HUES48 (cell line): ENCODE data around the gene HTR1D.

Source experiments
- H3K27ac ChIP-seq: one replicate; pipeline ENCODE4 v1.7.0; 2013; ENCODE audit warnings: low read depth, low read length, inconsistent platforms
- H3K27me3 ChIP-seq: 2 replicates; pipeline ENCODE4 v1.6.1; 2013; ENCODE audit warnings: mild to moderate bottlenecking, low read length; ENCODE audit not compliant: control insufficient read depth, insufficient read depth
- H3K36me3 ChIP-seq: 2 replicates; pipeline ENCODE4 v1.6.1; 2013; ENCODE audit warnings: low read length; ENCODE audit not compliant: control insufficient read depth, insufficient read depth
- H3K4me1 ChIP-seq: 2 replicates; pipeline ENCODE4 v1.6.1; 2013; ENCODE audit warnings: mild to moderate bottlenecking, low read length; ENCODE audit not compliant: control insufficient read depth, insufficient read depth
- H3K4me3 ChIP-seq: 2 replicates; pipeline ENCODE4 v1.5.1; 2013; ENCODE audit warnings: mild to moderate bottlenecking, low read depth, low read length
- H3K9ac ChIP-seq: 2 replicates; pipeline ENCODE4 v1.6.1; 2013; ENCODE audit warnings: mild to moderate bottlenecking, low read depth, low read length, moderate library complexity
- H3K9me3 ChIP-seq: 2 replicates; pipeline ENCODE4 v1.6.1; 2013; ENCODE audit warnings: low read length; ENCODE audit not compliant: control insufficient read depth, insufficient read depth

The HTR1D gene

GRCh38 chr1:23168079-23168444 lies 49.2 kb downstream of the HTR1D start:
- Histone ChIP-seq H3K36me3 (no peaks in the 10 kb centered on the region), H3K9ac (peak overlapping the region; percentile 90), H3K4me3 (peak overlapping the region; percentile 71), H3K27me3 (no peaks in the 10 kb centered on the region), H3K9me3 (no peaks in the 10 kb centered on the region), H3K27ac (peak overlapping the region; percentile 88), H3K4me1 (peaks cover 14% of the 10 kb centered on the region)

GRCh38 chr1:23167353-23168078 lies 49.8 kb downstream of the HTR1D start:
- Histone ChIP-seq H3K36me3 (no peaks in the 10 kb centered on the region), H3K9ac (peak overlapping the region; percentile 34), H3K9me3 (no peaks in the 10 kb centered on the region), H3K4me3 (peak overlapping the region; percentile 71), H3K27me3 (no peaks in the 10 kb centered on the region), H3K4me1 (peaks cover 14% of the 10 kb centered on the region), H3K27ac (peak overlapping the region; percentile 88)

- peaks cover 14% of the 10 kb centered on the region for H3K4me1 ChIP-seq
- no peaks in the 10 kb centered on the region for H3K36me3 ChIP-seq
- H3K27me3 ChIP-seq: no peaks in the 10 kb centered on the region
- H3K4me3 ChIP-seq: peak overlapping the region; percentile 71
- peak overlapping the region; percentile 88 for H3K27ac ChIP-seq
- H3K9me3 ChIP-seq: no peaks in the 10 kb centered on the region
- H3K9ac ChIP-seq: peak overlapping the region; percentile 34; the same call in 1 of the 2 replicates
Observed at GRCh38 chr1:23166854-23167253, 50.4 kb downstream of the HTR1D start.

DNA sequence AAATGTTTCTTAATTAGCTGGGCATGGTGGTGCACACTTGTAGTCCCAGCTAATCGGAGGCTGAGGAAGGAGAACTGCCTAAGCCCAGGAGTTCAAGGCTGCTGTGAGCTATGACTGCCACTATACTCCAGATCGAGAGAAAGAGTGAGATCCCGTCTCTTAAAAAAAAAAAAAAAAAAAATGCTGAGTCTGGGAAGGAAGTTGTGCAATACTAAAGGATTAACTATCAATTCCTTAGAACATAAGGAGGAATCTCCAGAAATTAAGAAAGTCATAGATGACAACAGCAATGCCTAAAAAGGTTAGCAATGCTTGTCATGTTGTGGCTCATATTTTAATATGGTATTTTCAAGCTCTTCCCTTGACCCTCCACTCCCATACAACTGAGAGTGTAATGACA lies 53.9 kb downstream of the HTR1D start:
- Histone ChIP-seq H3K9me3 (no peaks in the 10 kb centered on the region), H3K4me3 (no peak overlapping the region), H3K36me3 (no peaks in the 10 kb centered on the region), H3K27ac (no peak overlapping the region), H3K9ac (no peak overlapping the region), H3K4me1 (peaks cover 25% of the 10 kb centered on the region), H3K27me3 (no peaks in the 10 kb centered on the region)

DNA sequence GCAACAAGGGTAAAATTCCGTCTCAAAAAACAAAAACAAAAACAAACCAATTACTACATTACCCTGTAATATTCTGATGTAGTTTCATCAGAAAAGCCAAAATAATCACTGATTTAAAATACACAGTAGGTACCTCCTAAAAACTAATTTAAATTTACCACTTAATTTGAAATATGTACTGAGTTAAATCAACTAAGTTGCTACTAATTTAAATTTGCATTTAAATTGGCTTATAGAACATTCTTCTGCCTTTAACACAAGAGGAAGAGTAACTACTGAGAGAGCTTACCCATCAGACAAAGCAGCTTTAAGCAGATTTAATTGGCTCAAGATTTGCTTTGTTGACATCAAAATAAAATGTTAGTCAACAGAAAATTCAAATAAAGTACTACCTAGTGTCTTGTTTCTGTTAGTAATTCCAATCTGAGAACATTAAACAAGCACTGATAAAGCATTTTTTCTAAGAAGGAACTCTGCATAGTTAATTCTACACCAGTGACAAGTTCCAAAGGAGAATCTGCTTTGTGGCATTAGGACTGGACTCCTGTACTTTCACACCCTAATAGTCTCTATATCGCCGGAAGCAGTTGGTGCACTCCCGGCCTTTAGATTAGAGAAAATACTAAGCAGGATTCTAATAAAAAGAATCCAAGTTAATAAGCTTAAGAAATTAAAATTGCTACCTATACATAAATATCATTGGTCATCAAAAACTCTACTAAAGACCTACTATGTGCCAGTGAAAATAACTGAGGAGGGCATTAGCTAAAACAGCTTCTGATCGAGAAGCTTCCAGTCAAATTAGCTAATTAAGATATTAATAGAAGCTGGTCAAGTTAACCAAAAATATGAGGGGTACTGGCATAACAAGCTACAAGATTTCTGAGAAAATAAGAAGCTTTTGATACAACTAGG lies 57.1 kb downstream of the HTR1D start:
- H3K27ac ChIP-seq: peak overlapping the region; percentile 42
- H3K4me1 ChIP-seq: peaks cover 19% of the 10 kb centered on the region
- H3K27me3 ChIP-seq: no peaks in the 10 kb centered on the region
- H3K9ac ChIP-seq: no peak overlapping the region
- no peak overlapping the region for H3K4me3 ChIP-seq
- no peaks in the 10 kb centered on the region for H3K36me3 ChIP-seq
- no peaks in the 10 kb centered on the region for H3K9me3 ChIP-seq

- no peaks in the 10 kb centered on the region for H3K36me3 ChIP-seq
- no peaks in the 10 kb centered on the region for H3K9me3 ChIP-seq
- peaks cover 29% of the 10 kb centered on the region for H3K4me1 ChIP-seq
- no peaks in the 10 kb centered on the region for H3K27me3 ChIP-seq
- H3K4me3 ChIP-seq: no peak overlapping the region
- H3K9ac ChIP-seq: no peak overlapping the region
- no peak overlapping the region for H3K27ac ChIP-seq
Observed at GRCh38 chr1:23156940-23157339, 60.4 kb downstream of the HTR1D start.

DNA sequence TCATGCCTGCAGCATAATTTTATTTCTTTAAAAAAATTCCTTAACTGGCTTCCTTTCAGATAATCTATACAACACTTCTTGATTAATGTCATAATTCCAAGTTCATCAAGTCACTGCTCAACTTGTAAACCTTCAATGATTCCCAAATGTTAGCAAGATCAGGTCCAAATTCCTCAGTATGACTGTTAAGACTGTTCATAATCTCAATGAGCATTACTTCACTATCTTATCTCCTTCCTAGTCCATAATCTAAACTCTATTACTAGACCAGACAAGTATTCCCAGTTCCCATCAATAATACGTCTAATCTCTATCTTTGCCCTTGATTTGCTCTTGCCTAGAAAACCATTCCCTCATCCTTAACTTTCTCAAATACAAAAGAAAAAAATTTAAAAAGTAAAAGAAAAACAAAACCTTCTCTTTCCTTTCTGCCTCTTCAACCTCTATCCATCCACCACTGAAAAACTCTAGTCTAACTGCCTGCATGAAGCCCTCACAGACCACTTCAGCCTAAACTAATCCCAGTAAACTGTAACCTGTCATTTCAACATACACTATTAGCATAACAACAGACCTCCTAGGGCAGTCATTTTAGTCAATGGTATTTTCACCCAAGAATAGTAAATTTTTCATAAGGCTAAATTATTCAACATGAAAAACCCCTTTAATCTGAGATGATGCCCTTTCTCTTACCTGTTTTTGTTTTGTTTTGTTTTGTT lies 64.2 kb downstream of the HTR1D start:
- Histone ChIP-seq H3K9me3 (no peaks in the 10 kb centered on the region), H3K36me3 (no peaks in the 10 kb centered on the region), H3K4me1 (peaks cover 11% of the 10 kb centered on the region)

GRCh38 chr1:23150742-23151141 lies 66.6 kb downstream of the HTR1D start:
- peaks cover 2% of the 10 kb centered on the region; the same call in 1 of the 2 replicates for H3K36me3 ChIP-seq
- H3K4me1 ChIP-seq: peaks cover 11% of the 10 kb centered on the region
- no peak overlapping the region for H3K27ac ChIP-seq
- no peaks in the 10 kb centered on the region for H3K9me3 ChIP-seq
- no peak overlapping the region for H3K9ac ChIP-seq
- H3K27me3 ChIP-seq: no peaks in the 10 kb centered on the region
- no peak overlapping the region for H3K4me3 ChIP-seq

More for the DNA sequence above, 64.2 kb downstream of the HTR1D start:
- no peaks in the 10 kb centered on the region for H3K27me3 ChIP-seq
- no peak overlapping the region for H3K4me3 ChIP-seq
- no peak overlapping the region for H3K9ac ChIP-seq
- H3K27ac ChIP-seq: no peak overlapping the region

GRCh38 chr1:23150125-23150524 lies 67.2 kb downstream of the HTR1D start:
- Histone ChIP-seq H3K4me3 (no peak overlapping the region), H3K4me1 (peaks cover 11% of the 10 kb centered on the region), H3K9ac (no peak overlapping the region), H3K9me3 (no peaks in the 10 kb centered on the region), H3K36me3 (peaks cover 2% of the 10 kb centered on the region; the same call in 1 of the 2 replicates), H3K27ac (no peak overlapping the region), H3K27me3 (no peaks in the 10 kb centered on the region)

DNA sequence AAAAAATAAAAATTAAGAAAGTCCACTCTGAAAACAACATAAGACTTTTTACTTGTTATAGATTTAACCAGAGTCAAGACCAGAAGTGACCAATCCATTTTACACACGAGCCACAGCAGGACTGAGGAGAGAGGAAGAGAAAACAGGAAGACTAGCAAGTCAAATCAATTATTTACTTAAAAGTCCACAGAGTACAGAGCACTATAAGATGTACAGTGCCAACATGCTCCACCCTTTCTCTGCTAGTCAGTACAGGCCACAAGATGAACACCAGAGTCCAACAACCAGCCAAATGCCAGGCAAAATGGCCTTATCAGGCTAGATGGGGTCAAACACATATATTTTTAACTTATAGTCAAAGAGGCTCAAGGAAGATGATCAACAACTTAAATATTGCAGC lies 68.2 kb downstream of the HTR1D start:
- Histone ChIP-seq H3K36me3 (peaks cover 2% of the 10 kb centered on the region; the same call in 1 of the 2 replicates), H3K4me1 (peaks cover 11% of the 10 kb centered on the region), H3K27me3 (no peaks in the 10 kb centered on the region), H3K27ac (no peak overlapping the region), H3K4me3 (no peak overlapping the region), H3K9ac (no peak overlapping the region), H3K9me3 (no peaks in the 10 kb centered on the region)
